ENCODE data around the gene ZBTB16.

The ZBTB16 gene

GRCh38 chr11:114075891-114076441 lies 16.5 kb downstream of the ZBTB16 start (continued):
- TF ChIP-seq ZNF660 (tag by site-specific recombination; IDR thresholded peaks at IDR 0.05) (no peak), ZNF530 (tag by site-specific recombination; IDR thresholded peaks at IDR 0.05; ENCODE audit: low read depth) (no peak), TCF7L2 (IDR thresholded peaks at IDR 0.05; ENCODE audit: borderline replicate concordance, low read depth, low read length) (peak; percentile 63; the same call in 1 of the 2 replicates), ZBTB21 (tag by site-specific recombination; IDR thresholded peaks at IDR 0.05) (no peak), ZNF76 (tag by site-specific recombination; IDR thresholded peaks at IDR 0.05; ENCODE audit: borderline replicate concordance, low read depth) (no peak), SP3 (tag by site-specific recombination; IDR thresholded peaks at IDR 0.05) (no peak), PRDM6 (tag by site-specific recombination; IDR thresholded peaks at IDR 0.05) (peak; percentile 52; the same call in 1 of the 2 replicates), ZNF175 (tag by site-specific recombination; IDR thresholded peaks at IDR 0.05) (no peak), YY2 (tag by site-specific recombination; IDR thresholded peaks at IDR 0.05) (no peak), OSR2 (tag by site-specific recombination; IDR thresholded peaks at IDR 0.05) (peak; percentile 43; the same call in 1 of the 2 replicates), TRIM28 (IDR thresholded peaks at IDR 0.05; ENCODE audit: borderline replicate concordance, low read length) (peak; percentile 66; the same call in 1 of the 2 replicates), ZNF280D (tag by site-specific recombination; IDR thresholded peaks at IDR 0.05) (no peak), KLF7 (tag by site-specific recombination; IDR thresholded peaks at IDR 0.05; ENCODE audit: borderline replicate concordance) (no peak), ZNF157 (tag by site-specific recombination; IDR thresholded peaks at IDR 0.05) (no peak), ZNF792 (tag by site-specific recombination; IDR thresholded peaks at IDR 0.05) (no peak), SCRT2 (tag by site-specific recombination; IDR thresholded peaks at IDR 0.05) (no peak), ZSCAN18 (tag by site-specific recombination; IDR thresholded peaks at IDR 0.05) (no peak), ZXDB (tag by site-specific recombination; IDR thresholded peaks at IDR 0.05) (no peak), ZNF140 (tag by site-specific recombination; IDR thresholded peaks at IDR 0.05) (no peak), ZNF596 (tag by site-specific recombination; IDR thresholded peaks at IDR 0.05) (no peak), ZNF391 (tag by site-specific recombination; IDR thresholded peaks at IDR 0.05; ENCODE audit: borderline replicate concordance, low read depth) (no peak), ZBTB17 (tag by site-specific recombination; IDR thresholded peaks at IDR 0.05) (peak; percentile 24; the same call in 1 of the 2 replicates)

- no peaks in the 10 kb centered on the region for H3K36me3 ChIP-seq (ENCODE audit: control insufficient read depth in 2 of 2, insufficient read depth in 1 of 2, low read length in 2 of 2)
- ChIA-PET CTCF (interaction anchor here (0.6 to 0.7 kb wide), 2 partner anchors 25 to 104 kb away, joined by 3 to 4 read pairs; no protein-coding TSS in a partner anchor), POLR2A (no interaction called here)
- peak overlapping the region; percentile 56 for H3K27ac ChIP-seq (ENCODE audit: extremely low read depth, low read depth, low read length)
- H3K9me3 ChIP-seq (ENCODE audit: control insufficient read depth, insufficient read depth, low read depth, low read length), result no peaks in the 10 kb centered on the region
- no peak overlapping the region for H3K4me3 ChIP-seq (ENCODE audit: low read depth, low read length)
- H3K4me1 ChIP-seq (ENCODE audit: control insufficient read depth, insufficient read depth, low read length), result peaks cover 37% of the 10 kb centered on the region
- TF ChIP-seq ATF2 (tag by site-specific recombination; IDR thresholded peaks at IDR 0.05; ENCODE audit: low read depth) (no peak), ZNF132 (tag by site-specific recombination; IDR thresholded peaks at IDR 0.05; ENCODE audit: borderline replicate concordance) (no peak), ZNF211 (tag by site-specific recombination; IDR thresholded peaks at IDR 0.05; ENCODE audit: low read depth) (no peak), CTCF (tag by site-specific recombination; IDR thresholded peaks at IDR 0.05) (no peak), ZNF514 (tag by site-specific recombination; IDR thresholded peaks at IDR 0.05) (no peak), ZNF48 (tag by site-specific recombination; IDR thresholded peaks at IDR 0.05) (no peak)
Observed at GRCh38 chr11:114076921-114077331, 17.4 kb downstream of the ZBTB16 start.

Measured in HEK293 (cell line).